ENCODE results near the gene PSAP.

- TF ChIP-seq POLR2A (IDR thresholded peaks at IDR 0.05), result no peak
- no peak for TF ChIP-seq CTCF (IDR thresholded peaks at IDR 0.05)
Observed at GRCh38 chr10:71846816-71847215, 4.2 kb downstream of the PSAP start.

Measured in body of pancreas (tissue), 4 donors.